Retinal pigment epithelial cell (primary cell): ENCODE results near the gene TP53TG3C.
"Not testable (repeated sequence)": the region's sequence is repeated elsewhere in the genome, so short reads cannot be mapped to it uniquely, and the experiment has no call there.

ENCODE experiments used
- DNase-seq: peaks from one replicate; pipeline ENCODE4 v3.0.0-alpha.2; 2010; ENCODE audit warnings: low read depth
- H3K4me3 ChIP-seq: 2 replicates; pipeline ENCODE4 v1.5.1; 2011; ENCODE audit warnings: mild to moderate bottlenecking, low read length, control low read depth, moderate library complexity

TP53TG3C gene, protein sequence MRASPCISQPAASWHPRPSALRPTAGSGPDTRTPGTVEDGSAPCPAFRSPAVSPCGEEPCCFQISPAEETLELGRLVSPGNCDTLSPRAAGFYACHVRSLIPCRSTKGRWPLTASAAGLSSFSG

DNA sequence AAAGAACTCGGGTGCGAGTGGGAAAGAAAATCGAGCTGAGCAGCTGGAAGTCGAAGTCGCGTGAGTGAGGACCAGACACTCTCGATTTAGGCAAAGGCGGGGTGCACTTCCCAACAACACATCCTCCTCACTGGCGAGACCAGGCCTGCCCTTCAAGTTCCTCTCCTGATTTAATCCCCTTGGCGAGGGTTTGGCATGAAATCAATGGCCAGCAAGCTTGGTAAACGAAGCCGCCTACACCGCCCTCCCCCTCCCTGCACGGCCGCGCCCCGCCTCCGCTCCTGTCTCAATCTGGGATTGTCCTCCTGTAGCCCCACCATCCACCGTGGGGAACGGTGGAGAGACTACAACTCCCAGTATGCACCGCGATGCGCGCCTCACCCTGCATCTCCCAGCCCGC, at the start of gene TP53TG3C:
TSS of gene TP53TG3C (plus strand) at position 301 of the 400 bp plus-strand sequence. CDS start at position 369, 68 bp downstream.
- H3K4me3 ChIP-seq, DNase-seq: not testable (repeated sequence)
